GM13976 (cell line): ENCODE data around the gene BTRC.
"Not testable (repeated sequence)": the region's sequence is repeated elsewhere in the genome, so short reads cannot be mapped to it uniquely, and the experiment has no call there.

Experiments used
- DNase-seq: peaks from one replicate; pipeline ENCODE4 v3.0.0; 2012; ENCODE audit warnings: low spot score
- CTCF ChIP-seq: IDR thresholded peaks from 2 replicates; pipeline ENCODE4 v1.5.1; 2012; ENCODE audit warnings: borderline replicate concordance, mild to moderate bottlenecking; ENCODE audit not compliant: insufficient read depth; ENCODE audit errors: extremely low read depth, missing control alignments, control extremely low read depth
- in situ Hi-C: fragments of 300-500 bp; cut with MboI; formaldehyde crosslinking; loops from one replicate; pipeline ENCODE4 v1.12.0; 2022; ENCODE audit warnings: low sequenced_read_pairs, mixed read lengths, inconsistent platforms; ENCODE audit not compliant: unreplicated experiment

BTRC gene

GRCh38 chr10:101385866-101386658 is 32.1 kb downstream of the BTRC start:
- no peak for DNase-seq
- in situ Hi-C loops, result no loop called here
- TF ChIP-seq CTCF, result no peak

- in situ Hi-C loops, result no loop called here
- DNase-seq, result no peak
- TF ChIP-seq CTCF, result no peak
Observed at GRCh38 chr10:101386659-101387259, 32.8 kb downstream of the BTRC start.

GRCh38 chr10:101388676-101389276 is 34.8 kb downstream of the BTRC start:
- in situ Hi-C loops, result no loop called here
- no peak for TF ChIP-seq CTCF
- no peak for DNase-seq

GRCh38 chr10:101389532-101389931 is 35.6 kb downstream of the BTRC start:
- in situ Hi-C loops, DNase-seq: not testable (repeated sequence)

GRCh38 chr10:101389986-101390531 is 36.1 kb downstream of the BTRC start:
- no peak for DNase-seq
- in situ Hi-C loops, result no loop called here
- TF ChIP-seq CTCF, result no peak

GRCh38 chr10:101393378-101393777 is 39.4 kb downstream of the BTRC start:
- no peak for DNase-seq
- no peak for TF ChIP-seq CTCF
- in situ Hi-C loops, result no loop called here

GRCh38 chr10:101394524-101395133 is 40.7 kb downstream of the BTRC start:
- in situ Hi-C loops, result no loop called here
- no peak for TF ChIP-seq CTCF
- no peak for DNase-seq
